OCI-LY7 (cell line): ENCODE data around the gene SMIM21. TPM values are rescaled to one million over a fixed set of nuclear protein-coding genes. Genes with fewer than 3 reads are reported as not detected.

Source experiments
- BruUV-seq: library from RNA; stranded (reverse); fragments of 400-500 nt; replicated peaks from 2 replicates; lab custom pipeline; 2021; lab: Mats Ljungman, UMichigan
- CTCF ChIA-PET: fragments of 300-600 bp; sonication (Branson Sonifier 250); formaldehyde crosslinking; loops from one replicate; lab custom pipeline; 2022; ENCODE audit warnings: antibody characterized with exemption; ENCODE audit not compliant: unreplicated experiment; lab: Charles Lee
- POLR2A ChIA-PET: fragments of 300-600 bp; sonication (Branson Sonifier 250); formaldehyde crosslinking; loops from one replicate; lab custom pipeline; 2022; ENCODE audit warnings: antibody characterized with exemption; lab: Charles Lee
- DNase-seq: peaks from one replicate; pipeline ENCODE4 v3.0.0-alpha.2; 2015; ENCODE audit warnings: low spot score
- H2AFZ ChIP-seq: fragments of 200-600 bp; sonication (generic), shearing (Covaris generic); 2 replicates; pipeline ENCODE4 v1.6.1; 2014; ENCODE audit warnings: mild to moderate bottlenecking, antibody characterized with exemption, low read length, moderate library complexity
- H3K27ac ChIP-seq: fragments of 200-600 bp; sonication (generic); 2 replicates; pipeline ENCODE4 v1.5.1; 2014; ENCODE audit warnings: mixed run types, low read depth, mild to moderate bottlenecking, moderate library complexity, low read length, inconsistent platforms; ENCODE audit not compliant: poor library complexity, severe bottlenecking
- H3K36me3 ChIP-seq: fragments of 200-600 bp; sonication (generic); 2 replicates; pipeline ENCODE4 v1.6.1; 2014; ENCODE audit warnings: mild to moderate bottlenecking, antibody characterized with exemption, low read length, moderate library complexity, mixed read lengths; ENCODE audit not compliant: insufficient read depth
- H3K4me1 ChIP-seq: fragments of 200-600 bp; sonication (generic); 2 replicates; pipeline ENCODE4 v1.5.1; 2014; ENCODE audit warnings: mild to moderate bottlenecking, low read length; ENCODE audit not compliant: insufficient read depth, poor library complexity, severe bottlenecking
- H3K4me2 ChIP-seq: fragments of 200-600 bp; sonication (generic); 2 replicates; pipeline ENCODE4 v1.6.1; 2014; ENCODE audit warnings: mild to moderate bottlenecking, low read length
- H3K4me3 ChIP-seq: fragments of 200-600 bp; sonication (generic); 2 replicates; pipeline ENCODE4 v1.5.1; 2014; ENCODE audit warnings: mild to moderate bottlenecking, low read depth, low read length; ENCODE audit not compliant: poor library complexity, severe bottlenecking
- H3K79me2 ChIP-seq: fragments of 200-600 bp; sonication (generic); 2 replicates; pipeline ENCODE4 v1.6.1; 2016; ENCODE audit warnings: low read depth, mild to moderate bottlenecking, low read length, moderate library complexity, mixed read lengths; ENCODE audit not compliant: insufficient read depth
- H3K9me2 ChIP-seq: fragments of 200-600 bp; sonication (generic); 2 replicates; pipeline ENCODE4 v1.6.1; 2016; ENCODE audit warnings: mild to moderate bottlenecking, low read length, mixed read lengths; ENCODE audit not compliant: insufficient read depth
- H3K9me3 ChIP-seq: fragments of 200-600 bp; sonication (generic); 2 replicates; pipeline ENCODE4 v1.6.1; 2014; ENCODE audit warnings: mild to moderate bottlenecking, mixed run types, low read length, mixed read lengths
- H4K20me1 ChIP-seq: fragments of 200-600 bp; sonication (generic); 2 replicates; pipeline ENCODE4 v1.6.1; 2014; ENCODE audit warnings: mild to moderate bottlenecking, antibody characterized with exemption, low read length, moderate library complexity, mixed read lengths; ENCODE audit not compliant: insufficient read depth
- CTCF ChIP-seq: fragments of 200-600 bp; sonication (generic); conservative IDR thresholded peaks from 2 replicates; pipeline ENCODE4 v1.5.1; 2014; ENCODE audit warnings: mild to moderate bottlenecking, antibody characterized with exemption, low read length, moderate library complexity, mixed read lengths
- EZH2phosphoT487 ChIP-seq: fragments of 200-600 bp; sonication (generic); IDR thresholded peaks from 2 replicates; pipeline ENCODE4 v1.6.1; 2018; ENCODE audit warnings: low read depth, borderline replicate concordance, mild to moderate bottlenecking, mixed run types, antibody characterized with exemption, low read length, moderate library complexity, mixed read lengths
- intact Hi-C: fragments of 100-400 bp; cut with micrococcal nuclease; formaldehyde crosslinking; loops from one replicate; pipeline ENCODE4 v1.10.0; 2022; ENCODE audit not compliant: unreplicated experiment
- total RNA-seq, 2 experiments: library from RNA; depleted of rRNA in 1 of 2; stranded (reverse); fragments of >200 nt in 1 of 2; shearing (Covaris generic) in 1 of 2; gene quantifications; 2 replicates each; pipeline ENCODE4 v1.2.3, GENCODE V29; 2014 to 2022

Gene SMIM21
- total RNA-seq, 2 experiments from 2014 or later, result not detected

GRCh38 chr18:75405351-75405750, 22.2 kb downstream of the SMIM21 start:
- no peak overlapping the region for H3K4me3 ChIP-seq
- H3K79me2 ChIP-seq, result no peaks in the 10 kb centered on the region
- no peak for DNase-seq
- TF ChIP-seq CTCF (no peak), EZH2phosphoT487 (no peak)
- no peaks in the 10 kb centered on the region for H3K9me2 ChIP-seq
- CTCF ChIA-PET, result no interaction called here
- no TSS peak for BruUV-seq
- H3K4me2 ChIP-seq, result no peak overlapping the region
- H4K20me1 ChIP-seq, result no peaks in the 10 kb centered on the region
- H3K36me3 ChIP-seq, result no peaks in the 10 kb centered on the region
- intact Hi-C loops, result no loop called here
- no peaks in the 10 kb centered on the region for H3K9me3 ChIP-seq
- POLR2A ChIA-PET, result interaction anchor here (0.6 to 0.7 kb wide), 2 partner anchors 30 to 422 kb away, joined by 3 to 7 read pairs; no protein-coding TSS in a partner anchor
- H3K27ac ChIP-seq, result no peak overlapping the region
- H3K4me1 ChIP-seq, result no peaks in the 10 kb centered on the region
- H2AFZ ChIP-seq, result no peak overlapping the region

- Histone ChIP-seq H3K4me2 (no peak overlapping the region), H3K27ac (no peak overlapping the region), H3K36me3 (no peaks in the 10 kb centered on the region), H3K4me1 (no peaks in the 10 kb centered on the region), H2AFZ (no peak overlapping the region), H3K9me2 (no peaks in the 10 kb centered on the region), H3K9me3 (no peaks in the 10 kb centered on the region), H4K20me1 (no peaks in the 10 kb centered on the region), H3K4me3 (no peak overlapping the region), H3K79me2 (no peaks in the 10 kb centered on the region)
- TF ChIP-seq EZH2phosphoT487 (no peak), CTCF (no peak)
- POLR2A ChIA-PET, result no interaction called here
- DNase-seq, result no peak
- intact Hi-C loops, result no loop called here
- no TSS peak for BruUV-seq
- CTCF ChIA-PET, result no interaction called here
Observed at GRCh38 chr18:75400366-75400765, 27.1 kb downstream of the SMIM21 start.

GRCh38 chr18:75395137-75395536, 32.4 kb downstream of the SMIM21 start:
- no peak overlapping the region for H3K4me3 ChIP-seq
- H3K4me2 ChIP-seq, result no peak overlapping the region
- H3K9me3 ChIP-seq, result no peaks in the 10 kb centered on the region
- H3K4me1 ChIP-seq, result no peaks in the 10 kb centered on the region
- no peak overlapping the region for H3K27ac ChIP-seq
- intact Hi-C loops, result no loop called here
- H3K79me2 ChIP-seq, result no peaks in the 10 kb centered on the region
- ChIA-PET CTCF (no interaction called here), POLR2A (no interaction called here)
- no peaks in the 10 kb centered on the region for H3K36me3 ChIP-seq
- no peaks in the 10 kb centered on the region for H4K20me1 ChIP-seq
- no peak for TF ChIP-seq CTCF
- no peak for TF ChIP-seq EZH2phosphoT487
- no peak for DNase-seq
- no peak overlapping the region for H2AFZ ChIP-seq
- no peaks in the 10 kb centered on the region for H3K9me2 ChIP-seq
- BruUV-seq, result no TSS peak
